H1 (cell line): ENCODE results near the gene BAIAP2. TPM values are rescaled to one million over a fixed set of nuclear protein-coding genes. Genes with fewer than 3 reads are reported as not detected.

Experiments
- ATF2 ChIP-seq: IDR thresholded peaks from 2 replicates; pipeline ENCODE4 v1.6.1; 2012; ENCODE audit warnings: low read length, inconsistent platforms
- CHD7 ChIP-seq: fragments of 300-600 bp; sonication (generic); IDR thresholded peaks from 2 replicates; pipeline ENCODE4 v1.7.1; 2012; ENCODE audit warnings: low read length, moderate library complexity, mild to moderate bottlenecking, inconsistent platforms; ENCODE audit not compliant: insufficient replicate concordance
- MAX ChIP-seq: IDR thresholded peaks from 2 replicates; pipeline ENCODE4 v1.6.1; 2012; ENCODE audit warnings: inconsistent platforms
- USF2 ChIP-seq: IDR thresholded peaks from 2 replicates; pipeline ENCODE4 v1.6.1; 2011; ENCODE audit warnings: low read length, improper control_type of control experiment
- polyA plus RNA-seq, 7 experiments: library from polyadenylated mRNA; depleted of rRNA in 3 of 7; stranded (reverse) in 5 of 7; unstranded in 2 of 7; fragments of >200 nt in 5 of 7; fragments of 200-250 nt in 2 of 7; gene quantifications; 1 replicate in 5 of 7; 2 replicates in 1 of 7; 4 replicates in 1 of 7; pipeline versions ENCODE4 v1.2.1 to v1.2.3, GENCODE V29; 2011 to 2013; ENCODE audit warnings: missing spikeins in 2 of 7, mixed read lengths in 2 of 7
- total RNA-seq: library from RNA; stranded (reverse); fragmentation: NEBNext Ultra II Directional; extraction: Animal tissue kit (Norgen Biotek cat#: 25700); gene quantifications from 2 replicates; pipeline ENCODE4 v1.2.1, GENCODE V29; 2021

The BAIAP2 gene
- total and polyA plus RNA-seq, 2 of the 8 experiments (the other 6 are each of a cell fraction or from before 2014, with no cell fraction given) = 10.0 to 22.8 TPM

- TF ChIP-seq CHD7 (no peak), MAX (peak; percentile 55), ATF2 (peak; percentile 89), USF2 (peak; percentile 60)
These were observed 84.5 kb downstream of the BAIAP2 start (continued) for GRCh38 chr17:81119223-81120148.
